Gastroesophageal sphincter (tissue), 3 donors: ENCODE measurements around the gene SNCB.

ENCODE experiments used
- CTCF ChIP-seq, 4 experiments: fragments of 200-600 bp in 2 of 4; fragments of 450-650 bp in 2 of 4; sonication (generic) in 1 of 4; IDR thresholded peaks; one replicate each; pipeline ENCODE4 v1.5.1; 2017 to 2019; ENCODE audit warnings: antibody characterized with exemption in 4 of 4, mild to moderate bottlenecking in 2 of 4, moderate library complexity in 2 of 4
- POLR2A ChIP-seq, 2 donors: fragments of 450-650 bp; IDR thresholded peaks; one replicate each; pipeline ENCODE4 v1.6.1; 2017; ENCODE audit warnings: antibody characterized with exemption in 2 of 2, mild to moderate bottlenecking in 2 of 2, moderate library complexity in 1 of 2
- POLR2AphosphoS5 ChIP-seq: sonication (generic); formaldehyde crosslinking; IDR thresholded peaks from one replicate; pipeline ENCODE4 v1.6.1; 2017; ENCODE audit warnings: antibody characterized with exemption

GRCh38 chr5:176636426-176636825 lies 6.1 kb upstream of the SNCB start:
- no peak for TF ChIP-seq CTCF (IDR thresholded peaks at IDR 0.05)
- TF ChIP-seq POLR2A (IDR thresholded peaks at IDR 0.05), result no peak
- TF ChIP-seq POLR2AphosphoS5, result no peak
